Breast epithelium (tissue), 3 donors: ENCODE measurements around the gene TSPAN8.

ENCODE experiments used
- CTCF ChIP-seq, 3 donors: fragments of 450-650 bp; IDR thresholded peaks; one replicate each; pipeline ENCODE4 v1.5.1; 2016 to 2017; ENCODE audit warnings: antibody characterized with exemption in 3 of 3, mild to moderate bottlenecking in 3 of 3, moderate library complexity in 3 of 3
- POLR2AphosphoS5 ChIP-seq, 3 donors: sonication (generic); formaldehyde crosslinking; IDR thresholded peaks; one replicate each; pipeline ENCODE4 v1.6.1; 2017; ENCODE audit warnings: antibody characterized with exemption in 3 of 3

GRCh38 chr12:71193041-71193440 is 35.2 kb upstream of the TSPAN8 start:
- TF ChIP-seq CTCF (IDR thresholded peaks at IDR 0.05) = no peak
- no peak for TF ChIP-seq POLR2AphosphoS5 (IDR thresholded peaks at IDR 0.05)
